Adrenal gland (tissue), 5 donors: ENCODE data around the gene TBATA.

ENCODE experiments used
- CTCF ChIP-seq, 6 experiments: fragments of 450-650 bp in 4 of 6; fragments of 200-600 bp in 2 of 6; sonication (generic) in 1 of 6; IDR thresholded peaks; 1 replicate in 5 of 6; 2 replicates in 1 of 6; pipeline versions ENCODE4 v1.5.1 to v1.8.0; 2016 to 2021; ENCODE audit warnings: antibody characterized with exemption in 6 of 6, mild to moderate bottlenecking in 2 of 6, moderate library complexity in 1 of 6
- POLR2A ChIP-seq, 2 donors: fragments of 450-650 bp; IDR thresholded peaks; one replicate each; pipeline ENCODE4 v1.6.1; 2017; ENCODE audit warnings: antibody characterized with exemption in 2 of 2, mild to moderate bottlenecking in 2 of 2, moderate library complexity in 1 of 2
- donor health status: DM: no; HTN: no; CAD: no.

DNA sequence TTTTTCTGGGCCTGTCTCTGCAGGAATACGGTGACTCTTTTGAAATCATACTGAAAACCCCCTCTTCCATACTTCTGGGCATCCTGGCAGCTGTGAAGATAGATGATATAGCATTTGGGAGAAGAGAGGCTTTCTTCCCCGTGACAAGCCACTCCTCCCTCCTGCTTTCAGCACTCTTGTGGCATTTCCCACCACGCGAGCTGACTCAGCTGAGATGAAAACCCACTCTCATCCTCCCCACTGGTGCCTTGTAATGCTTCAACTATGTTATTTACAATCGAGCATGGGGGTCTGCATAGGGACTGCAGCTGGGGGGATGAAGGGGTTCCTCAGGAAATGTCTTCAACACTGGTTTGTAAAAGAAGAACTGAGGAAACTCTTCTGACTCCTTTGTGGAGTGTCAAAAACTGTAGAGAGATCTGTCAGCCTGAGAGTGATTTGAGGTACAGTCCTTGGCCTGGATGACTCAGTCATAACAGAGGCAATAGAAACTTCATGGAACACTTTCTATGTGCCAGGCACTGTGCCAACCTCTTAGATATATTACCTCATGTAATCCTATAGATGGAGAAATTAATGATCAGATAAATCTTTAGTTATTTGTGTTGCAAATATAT is 1.7 kb upstream of the TBATA start:
- TF ChIP-seq CTCF (IDR thresholded peaks at IDR 0.05) (no peak), POLR2A (IDR thresholded peaks at IDR 0.05) (no peak)
